ENCODE measurements around the gene NUP205. TPM values are rescaled to one million over a fixed set of nuclear protein-coding genes. Genes with fewer than 3 reads are reported as not detected.

Gene NUP205
- total and polyA plus RNA-seq, 9 donors: 19.5 to 51.5 (median 38.7) TPM

DNA sequence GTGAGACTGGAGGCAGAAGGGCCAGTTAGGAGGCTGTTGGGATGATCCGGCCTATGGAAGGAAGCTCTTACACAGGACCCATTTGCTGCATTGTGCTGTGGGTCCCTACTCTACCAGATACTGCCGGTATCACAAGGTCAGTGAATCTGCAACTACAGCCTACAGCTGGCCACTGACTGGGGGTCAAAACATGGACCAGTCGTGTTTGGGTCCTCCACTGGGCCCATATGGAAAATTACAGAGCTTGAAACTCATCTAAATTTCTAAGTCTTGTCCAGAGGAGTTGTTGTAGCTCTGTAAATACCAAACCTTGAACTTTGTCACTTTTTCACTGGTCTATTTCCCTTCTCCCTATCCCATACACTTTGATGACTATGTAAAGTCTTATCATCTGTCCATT, 5.6 kb upstream of the NUP205 start:
- intact Hi-C loops (cut with DNase I): no loop called here
- no peaks in the 10 kb centered on the region for H3K4me1 ChIP-seq (ENCODE audit: insufficient read depth)
- H3K27me3 ChIP-seq: no peaks in the 10 kb centered on the region
- H3K36me3 ChIP-seq: no peaks in the 10 kb centered on the region
- no peak overlapping the region for H3K4me3 ChIP-seq
- WGBS, 3 donors: 53 to 85% (median 57%) methylated on average over 3 of the region's 3 CpGs
- TF ChIP-seq EP300 (IDR thresholded peaks at IDR 0.05) (no peak), POLR2A (IDR thresholded peaks at IDR 0.05) (no peak)
- TF ChIP-seq, protein P1, sequence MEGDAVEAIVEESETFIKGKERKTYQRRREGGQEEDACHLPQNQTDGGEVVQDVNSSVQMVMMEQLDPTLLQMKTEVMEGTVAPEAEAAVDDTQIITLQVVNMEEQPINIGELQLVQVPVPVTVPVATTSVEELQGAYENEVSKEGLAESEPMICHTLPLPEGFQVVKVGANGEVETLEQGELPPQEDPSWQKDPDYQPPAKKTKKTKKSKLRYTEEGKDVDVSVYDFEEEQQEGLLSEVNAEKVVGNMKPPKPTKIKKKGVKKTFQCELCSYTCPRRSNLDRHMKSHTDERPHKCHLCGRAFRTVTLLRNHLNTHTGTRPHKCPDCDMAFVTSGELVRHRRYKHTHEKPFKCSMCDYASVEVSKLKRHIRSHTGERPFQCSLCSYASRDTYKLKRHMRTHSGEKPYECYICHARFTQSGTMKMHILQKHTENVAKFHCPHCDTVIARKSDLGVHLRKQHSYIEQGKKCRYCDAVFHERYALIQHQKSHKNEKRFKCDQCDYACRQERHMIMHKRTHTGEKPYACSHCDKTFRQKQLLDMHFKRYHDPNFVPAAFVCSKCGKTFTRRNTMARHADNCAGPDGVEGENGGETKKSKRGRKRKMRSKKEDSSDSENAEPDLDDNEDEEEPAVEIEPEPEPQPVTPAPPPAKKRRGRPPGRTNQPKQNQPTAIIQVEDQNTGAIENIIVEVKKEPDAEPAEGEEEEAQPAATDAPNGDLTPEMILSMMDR (IDR thresholded peaks at IDR 0.05): no peak
- H3K9me3 ChIP-seq: no peaks in the 10 kb centered on the region
- no peak overlapping the region for H3K27ac ChIP-seq
- no peak for DNase-seq

DNA sequence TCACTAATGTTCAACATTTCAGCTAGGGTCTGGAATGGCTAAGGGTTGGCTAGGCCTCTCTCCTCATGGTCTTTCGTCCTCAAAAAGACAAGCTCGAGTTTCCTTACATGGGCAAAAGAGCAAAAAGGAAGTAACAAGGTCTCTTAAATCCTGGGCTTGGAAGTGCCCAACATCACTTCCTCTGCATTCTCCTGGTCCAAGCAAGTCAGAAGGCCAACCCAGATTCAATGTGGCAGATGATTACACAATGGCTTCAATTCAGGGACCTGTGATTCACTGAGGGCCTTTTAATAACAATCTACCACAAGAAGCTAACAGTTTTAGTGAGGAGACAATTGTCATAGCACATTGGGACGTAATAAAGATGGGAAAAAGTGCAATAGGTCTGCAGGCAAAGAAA, 4.4 kb upstream of the NUP205 start:
- WGBS, 3 donors: 86 to 89% (median 87%) methylated on average over 3 of the region's 3 CpGs
- Histone ChIP-seq H3K9me3 (no peaks in the 10 kb centered on the region), H3K27ac (no peak overlapping the region), H3K4me1 (ENCODE audit: insufficient read depth) (no peaks in the 10 kb centered on the region), H3K36me3 (no peaks in the 10 kb centered on the region), H3K27me3 (no peaks in the 10 kb centered on the region), H3K4me3 (no peak overlapping the region)
- no peak for DNase-seq
- intact Hi-C loops (cut with DNase I): no loop called here
- TF ChIP-seq POLR2A (IDR thresholded peaks at IDR 0.05) (no peak), EP300 (IDR thresholded peaks at IDR 0.05) (no peak)
- TF ChIP-seq, protein P1 (IDR thresholded peaks at IDR 0.05): no peak

DNA sequence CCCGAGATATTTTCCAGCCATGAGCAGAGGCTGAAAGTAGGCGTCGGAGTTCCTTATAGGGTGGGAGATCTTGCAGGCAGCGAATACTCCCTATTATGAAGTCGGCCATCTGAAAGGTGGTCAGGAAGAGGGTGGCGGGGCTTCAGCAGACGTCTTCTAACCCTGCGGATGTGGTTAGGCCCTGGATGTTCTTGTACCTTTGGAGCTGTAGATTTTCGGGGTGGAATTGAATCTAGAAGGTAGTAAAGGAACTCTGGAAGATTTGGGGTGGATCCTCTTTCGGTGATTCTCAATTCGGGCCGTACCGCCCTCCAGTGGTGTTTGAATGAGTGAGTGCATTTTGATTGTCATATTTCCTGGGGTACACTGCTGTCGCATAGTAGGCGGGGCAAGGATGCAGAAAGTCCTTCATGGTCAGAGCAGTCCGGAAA, 635 bp downstream of the NUP205 start:
- Histone ChIP-seq H3K4me1 (ENCODE audit: insufficient read depth) (no peaks in the 10 kb centered on the region), H3K9me3 (no peaks in the 10 kb centered on the region), H3K27me3 (no peaks in the 10 kb centered on the region), H3K27ac (peak overlapping the region; percentile 89), H3K4me3 (peak overlapping the region; percentile 91), H3K36me3 (no peaks in the 10 kb centered on the region)
- peak; percentile 15 to 53 (median 42) for DNase-seq
- 0% methylated on average over 16 of the region's 16 CpGs for whole genome bisulfite sequencing, 3 donors
- TF ChIP-seq, protein P1 (IDR thresholded peaks at IDR 0.05): peak in 2 of 3 donors; percentile 18 to 32
- no peak for TF ChIP-seq POLR2A (IDR thresholded peaks at IDR 0.05)
- intact Hi-C loops (cut with DNase I): loop anchor here in 3 of 4 donors (5.0 kb wide), 1 partner anchor 276 kb away; no protein-coding TSS in a partner anchor

DNA sequence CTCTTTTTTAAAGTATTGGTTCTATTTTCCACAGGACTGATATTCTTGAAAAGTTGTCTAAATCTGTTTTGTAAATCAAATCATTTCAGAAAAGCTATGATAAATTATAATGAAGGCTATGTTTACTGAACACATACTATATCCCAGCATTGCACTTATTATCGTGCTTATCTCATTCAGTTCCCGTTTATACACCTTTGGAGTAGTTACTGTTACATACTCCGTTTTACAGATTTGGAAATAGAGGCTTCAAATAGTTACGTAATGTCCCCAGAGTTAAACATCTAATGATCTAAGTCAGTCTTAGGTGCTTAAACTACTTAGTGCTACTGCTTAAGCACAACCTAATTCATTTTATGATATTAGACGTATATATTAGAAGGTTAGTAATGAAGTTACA, 1.2 kb downstream of the NUP205 start:
- TF ChIP-seq EP300 (IDR thresholded peaks at IDR 0.05): no peak
- TF ChIP-seq, protein P1 (IDR thresholded peaks at IDR 0.05): no peak
- H3K36me3 ChIP-seq: no peaks in the 10 kb centered on the region
- DNase-seq: no peak
- no peaks in the 10 kb centered on the region for H3K4me1 ChIP-seq (ENCODE audit: insufficient read depth)
- intact Hi-C loops (cut with DNase I): loop anchor here in 3 of 4 donors (5.0 kb wide), 1 partner anchor 277 kb away; no protein-coding TSS in a partner anchor
- H3K27ac ChIP-seq: peak overlapping the region in 1 of 2 donors; percentile 89
- H3K9me3 ChIP-seq: no peaks in the 10 kb centered on the region
- H3K4me3 ChIP-seq: peak overlapping the region; percentile 91
- H3K27me3 ChIP-seq: no peaks in the 10 kb centered on the region
- 33 to 51% (median 42%) methylated on average over 5 of the region's 5 CpGs for WGBS, 3 donors
